ENCODE measurements around the gene KAT7. TPM values are rescaled to one million over a fixed set of nuclear protein-coding genes. Genes with fewer than 3 reads are reported as not detected.

Gene KAT7
- total and polyA plus RNA-seq, 2 experiments from 2014 or later = 31.0 to 187 TPM

DNA sequence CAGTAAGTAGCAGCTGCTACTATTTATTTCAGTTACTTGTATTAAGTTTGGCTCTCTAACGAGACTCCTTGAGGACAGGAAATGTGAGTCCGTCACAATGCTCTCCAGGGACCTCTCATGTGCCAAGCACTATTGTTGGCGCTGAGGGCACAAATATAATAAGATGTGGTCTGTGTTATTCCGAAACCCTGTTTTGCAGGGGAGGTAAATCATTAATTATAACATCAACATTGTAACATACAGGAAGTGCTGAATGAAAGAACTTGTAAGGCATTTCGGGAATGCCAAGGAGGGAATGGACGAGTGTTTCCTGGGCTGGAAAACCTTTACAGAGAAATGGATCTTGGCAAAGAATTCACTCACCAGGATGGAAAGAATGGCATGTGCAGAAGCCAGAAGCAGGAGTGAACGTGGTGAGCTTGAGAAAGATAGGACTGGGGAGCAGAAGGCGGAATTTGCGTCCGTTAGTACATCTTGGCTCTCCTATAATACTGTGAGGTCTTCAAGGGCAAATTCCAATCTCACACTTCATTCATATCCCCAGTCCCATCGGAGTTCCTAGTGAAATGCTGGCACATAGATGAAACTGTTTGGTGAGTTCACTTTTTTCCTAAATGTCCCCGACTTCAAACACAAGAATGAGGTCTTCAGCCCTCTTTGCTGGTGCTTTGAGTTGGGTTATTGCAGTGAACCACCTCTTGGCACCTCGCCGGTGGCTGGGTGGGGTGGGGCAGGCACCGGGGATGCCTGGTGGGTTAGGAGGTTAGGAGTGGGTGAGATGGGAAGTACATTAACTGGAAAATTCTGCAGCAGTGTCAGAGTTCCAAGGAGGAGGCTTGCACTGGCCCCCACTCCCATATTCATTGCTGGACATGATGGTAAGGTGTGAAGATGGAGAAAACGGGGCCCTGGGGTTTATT lies 47.9 kb downstream of the KAT7 start:
- peak overlapping the region; percentile 67; the same call in 1 of the 2 replicates for H3K27ac ChIP-seq (ENCODE audit: low read depth)
- peaks cover 8% of the 10 kb centered on the region; the same call in 1 of the 2 replicates for H4K20me1 ChIP-seq (replicated peaks; ENCODE audit: insufficient read depth)
- H3K4me3 Mint-ChIP-seq = no peak overlapping the region; the same call in 2 of the 3 replicates
- ATAC-seq (no peak), DNase-seq (ENCODE audit: low spot score) (no peak)
- H2AFZ ChIP-seq = no peak overlapping the region
- TF ChIP-seq CREB1 (CRISPR knock-in tag; IDR thresholded peaks at IDR 0.05; ENCODE audit: low read depth) (no peak), ZNF331 (CRISPR knock-in tag; IDR thresholded peaks at IDR 0.05; ENCODE audit: low read depth) (no peak), NANOG (IDR thresholded peaks at IDR 0.05; ENCODE audit: borderline replicate concordance) (no peak), STAT1 (IDR thresholded peaks at IDR 0.05; ENCODE audit: unreplicated experiment) (no peak)
- TF ChIP-seq, protein P1, sequence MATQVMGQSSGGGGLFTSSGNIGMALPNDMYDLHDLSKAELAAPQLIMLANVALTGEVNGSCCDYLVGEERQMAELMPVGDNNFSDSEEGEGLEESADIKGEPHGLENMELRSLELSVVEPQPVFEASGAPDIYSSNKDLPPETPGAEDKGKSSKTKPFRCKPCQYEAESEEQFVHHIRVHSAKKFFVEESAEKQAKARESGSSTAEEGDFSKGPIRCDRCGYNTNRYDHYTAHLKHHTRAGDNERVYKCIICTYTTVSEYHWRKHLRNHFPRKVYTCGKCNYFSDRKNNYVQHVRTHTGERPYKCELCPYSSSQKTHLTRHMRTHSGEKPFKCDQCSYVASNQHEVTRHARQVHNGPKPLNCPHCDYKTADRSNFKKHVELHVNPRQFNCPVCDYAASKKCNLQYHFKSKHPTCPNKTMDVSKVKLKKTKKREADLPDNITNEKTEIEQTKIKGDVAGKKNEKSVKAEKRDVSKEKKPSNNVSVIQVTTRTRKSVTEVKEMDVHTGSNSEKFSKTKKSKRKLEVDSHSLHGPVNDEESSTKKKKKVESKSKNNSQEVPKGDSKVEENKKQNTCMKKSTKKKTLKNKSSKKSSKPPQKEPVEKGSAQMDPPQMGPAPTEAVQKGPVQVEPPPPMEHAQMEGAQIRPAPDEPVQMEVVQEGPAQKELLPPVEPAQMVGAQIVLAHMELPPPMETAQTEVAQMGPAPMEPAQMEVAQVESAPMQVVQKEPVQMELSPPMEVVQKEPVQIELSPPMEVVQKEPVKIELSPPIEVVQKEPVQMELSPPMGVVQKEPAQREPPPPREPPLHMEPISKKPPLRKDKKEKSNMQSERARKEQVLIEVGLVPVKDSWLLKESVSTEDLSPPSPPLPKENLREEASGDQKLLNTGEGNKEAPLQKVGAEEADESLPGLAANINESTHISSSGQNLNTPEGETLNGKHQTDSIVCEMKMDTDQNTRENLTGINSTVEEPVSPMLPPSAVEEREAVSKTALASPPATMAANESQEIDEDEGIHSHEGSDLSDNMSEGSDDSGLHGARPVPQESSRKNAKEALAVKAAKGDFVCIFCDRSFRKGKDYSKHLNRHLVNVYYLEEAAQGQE (IDR thresholded peaks at IDR 0.05; ENCODE audit: unreplicated experiment) = no peak
- H3K4me1 ChIP-seq (ENCODE audit: insufficient read depth) = no peaks in the 10 kb centered on the region
- H3F3A ChIP-seq (replicated peaks; ENCODE audit: low read depth) = 0 out of 2 replicates have a peak, but pooled peaks cover 4% of the 10 kb centered on the region
- H3K27me3 ChIP-seq (ENCODE audit: insufficient read depth) = no peaks in the 10 kb centered on the region
- no peaks in the 10 kb centered on the region for H3K9me2 ChIP-seq (ENCODE audit: insufficient read depth)
- H3K4me1 Mint-ChIP-seq = peaks cover 20% of the 10 kb centered on the region
- peaks cover 10% of the 10 kb centered on the region for H3K27me3 Mint-ChIP-seq (ENCODE audit: insufficient read depth, low read depth, poor library complexity)
- H3K27ac Mint-ChIP-seq = no peak overlapping the region
- H3K9me3 Mint-ChIP-seq = no peaks in the 10 kb centered on the region
- no peak overlapping the region for H3K4me3 ChIP-seq
- H3K36me3 Mint-ChIP-seq (ENCODE audit: low read depth) = peaks cover 53% of the 10 kb centered on the region
- H3K36me3 ChIP-seq (ENCODE audit: insufficient read depth) = 0 out of 2 replicates have a peak, but pooled peaks cover 3% of the 10 kb centered on the region
- no peak overlapping the region for H3K4me2 ChIP-seq
- H3K79me2 ChIP-seq (replicated peaks; ENCODE audit: insufficient read depth) = no peaks in the 10 kb centered on the region

DNA sequence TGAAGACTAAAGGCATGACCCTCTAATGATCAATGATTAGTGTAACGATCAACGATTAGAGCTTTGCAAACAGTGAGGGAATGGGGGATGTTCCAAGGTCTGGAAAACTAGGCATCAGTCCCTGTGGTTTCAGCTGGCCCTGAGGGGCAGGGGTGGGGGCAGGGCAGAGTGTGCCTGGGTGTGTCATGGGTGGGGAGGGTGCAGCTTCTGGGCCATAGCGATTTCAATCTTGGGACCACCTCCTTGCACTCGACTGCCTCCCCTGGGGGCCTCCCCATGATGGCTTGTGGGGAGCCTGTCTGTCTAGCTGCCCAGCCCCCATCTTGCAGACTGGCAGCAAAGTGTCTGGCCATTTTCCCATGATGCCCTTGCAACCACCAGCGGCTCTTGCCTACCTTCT lies 51.0 kb downstream of the KAT7 start:
- Histone ChIP-seq H4K20me1 (replicated peaks; ENCODE audit: insufficient read depth) (peaks cover 4% of the 10 kb centered on the region; the same call in 1 of the 2 replicates), H3K4me3 (no peak overlapping the region), H3K4me1 (ENCODE audit: insufficient read depth) (no peaks in the 10 kb centered on the region), H3K9me2 (ENCODE audit: insufficient read depth) (no peaks in the 10 kb centered on the region), H3F3A (replicated peaks; ENCODE audit: low read depth) (no peaks in the 10 kb centered on the region), H2AFZ (no peak overlapping the region), H3K36me3 (ENCODE audit: insufficient read depth) (no peaks in the 10 kb centered on the region), H3K4me2 (no peak overlapping the region), H3K27ac (ENCODE audit: low read depth) (no peak overlapping the region), H3K79me2 (replicated peaks; ENCODE audit: insufficient read depth) (no peaks in the 10 kb centered on the region), H3K27me3 (ENCODE audit: insufficient read depth) (no peaks in the 10 kb centered on the region)
- Mint-ChIP-seq H3K27ac (peak overlapping the region; percentile 59; the same call in 1 of the 2 replicates), H3K4me1 (peaks cover 20% of the 10 kb centered on the region), H3K27me3 (ENCODE audit: insufficient read depth, low read depth, poor library complexity) (peaks cover 13% of the 10 kb centered on the region), H3K9me3 (no peaks in the 10 kb centered on the region), H3K4me3 (no peak overlapping the region), H3K36me3 (ENCODE audit: low read depth) (peaks cover 41% of the 10 kb centered on the region)
- no peak for DNase-seq (ENCODE audit: low spot score)
- ATAC-seq = no peak
- no peak for TF ChIP-seq EZH2 (IDR thresholded peaks at IDR 0.05; ENCODE audit: low read depth, unreplicated experiment)
- TF ChIP-seq ZNF114 (CRISPR knock-in tag; IDR thresholded peaks at IDR 0.05) = no peak
- no peak for TF ChIP-seq JUNB (IDR thresholded peaks at IDR 0.05; ENCODE audit: unreplicated experiment)
- no peak for TF ChIP-seq POLR2AphosphoS5 (IDR thresholded peaks at IDR 0.05; ENCODE audit: low read depth)
- TF ChIP-seq, protein P2, sequence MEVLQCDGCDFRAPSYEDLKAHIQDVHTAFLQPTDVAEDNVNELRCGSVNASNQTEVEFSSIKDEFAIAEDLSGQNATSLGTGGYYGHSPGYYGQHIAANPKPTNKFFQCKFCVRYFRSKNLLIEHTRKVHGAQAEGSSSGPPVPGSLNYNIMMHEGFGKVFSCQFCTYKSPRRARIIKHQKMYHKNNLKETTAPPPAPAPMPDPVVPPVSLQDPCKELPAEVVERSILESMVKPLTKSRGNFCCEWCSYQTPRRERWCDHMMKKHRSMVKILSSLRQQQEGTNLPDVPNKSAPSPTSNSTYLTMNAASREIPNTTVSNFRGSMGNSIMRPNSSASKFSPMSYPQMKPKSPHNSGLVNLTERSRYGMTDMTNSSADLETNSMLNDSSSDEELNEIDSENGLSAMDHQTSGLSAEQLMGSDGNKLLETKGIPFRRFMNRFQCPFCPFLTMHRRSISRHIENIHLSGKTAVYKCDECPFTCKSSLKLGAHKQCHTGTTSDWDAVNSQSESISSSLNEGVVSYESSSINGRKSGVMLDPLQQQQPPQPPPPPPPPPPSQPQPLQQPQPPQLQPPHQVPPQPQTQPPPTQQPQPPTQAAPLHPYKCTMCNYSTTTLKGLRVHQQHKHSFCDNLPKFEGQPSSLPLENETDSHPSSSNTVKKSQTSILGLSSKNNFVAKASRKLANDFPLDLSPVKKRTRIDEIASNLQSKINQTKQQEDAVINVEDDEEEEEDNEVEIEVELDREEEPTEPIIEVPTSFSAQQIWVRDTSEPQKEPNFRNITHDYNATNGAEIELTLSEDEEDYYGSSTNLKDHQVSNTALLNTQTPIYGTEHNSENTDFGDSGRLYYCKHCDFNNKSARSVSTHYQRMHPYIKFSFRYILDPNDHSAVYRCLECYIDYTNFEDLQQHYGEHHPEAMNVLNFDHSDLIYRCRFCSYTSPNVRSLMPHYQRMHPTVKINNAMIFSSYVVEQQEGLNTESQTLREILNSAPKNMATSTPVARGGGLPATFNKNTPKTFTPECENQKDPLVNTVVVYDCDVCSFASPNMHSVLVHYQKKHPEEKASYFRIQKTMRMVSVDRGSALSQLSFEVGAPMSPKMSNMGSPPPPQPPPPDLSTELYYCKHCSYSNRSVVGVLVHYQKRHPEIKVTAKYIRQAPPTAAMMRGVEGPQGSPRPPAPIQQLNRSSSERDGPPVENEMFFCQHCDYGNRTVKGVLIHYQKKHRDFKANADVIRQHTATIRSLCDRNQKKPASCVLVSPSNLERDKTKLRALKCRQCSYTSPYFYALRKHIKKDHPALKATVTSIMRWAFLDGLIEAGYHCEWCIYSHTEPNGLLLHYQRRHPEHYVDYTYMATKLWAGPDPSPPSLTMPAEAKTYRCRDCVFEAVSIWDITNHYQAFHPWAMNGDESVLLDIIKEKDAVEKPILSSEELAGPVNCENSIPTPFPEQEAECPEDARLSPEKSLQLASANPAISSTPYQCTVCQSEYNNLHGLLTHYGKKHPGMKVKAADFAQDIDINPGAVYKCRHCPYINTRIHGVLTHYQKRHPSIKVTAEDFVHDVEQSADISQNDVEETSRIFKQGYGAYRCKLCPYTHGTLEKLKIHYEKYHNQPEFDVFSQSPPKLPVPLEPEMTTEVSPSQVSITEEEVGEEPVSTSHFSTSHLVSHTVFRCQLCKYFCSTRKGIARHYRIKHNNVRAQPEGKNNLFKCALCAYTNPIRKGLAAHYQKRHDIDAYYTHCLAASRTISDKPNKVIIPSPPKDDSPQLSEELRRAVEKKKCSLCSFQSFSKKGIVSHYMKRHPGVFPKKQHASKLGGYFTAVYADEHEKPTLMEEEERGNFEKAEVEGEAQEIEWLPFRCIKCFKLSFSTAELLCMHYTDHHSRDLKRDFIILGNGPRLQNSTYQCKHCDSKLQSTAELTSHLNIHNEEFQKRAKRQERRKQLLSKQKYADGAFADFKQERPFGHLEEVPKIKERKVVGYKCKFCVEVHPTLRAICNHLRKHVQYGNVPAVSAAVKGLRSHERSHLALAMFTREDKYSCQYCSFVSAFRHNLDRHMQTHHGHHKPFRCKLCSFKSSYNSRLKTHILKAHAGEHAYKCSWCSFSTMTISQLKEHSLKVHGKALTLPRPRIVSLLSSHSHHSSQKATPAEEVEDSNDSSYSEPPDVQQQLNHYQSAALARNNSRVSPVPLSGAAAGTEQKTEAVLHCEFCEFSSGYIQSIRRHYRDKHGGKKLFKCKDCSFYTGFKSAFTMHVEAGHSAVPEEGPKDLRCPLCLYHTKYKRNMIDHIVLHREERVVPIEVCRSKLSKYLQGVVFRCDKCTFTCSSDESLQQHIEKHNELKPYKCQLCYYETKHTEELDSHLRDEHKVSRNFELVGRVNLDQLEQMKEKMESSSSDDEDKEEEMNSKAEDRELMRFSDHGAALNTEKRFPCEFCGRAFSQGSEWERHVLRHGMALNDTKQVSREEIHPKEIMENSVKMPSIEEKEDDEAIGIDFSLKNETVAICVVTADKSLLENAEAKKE (CRISPR knock-in tag; IDR thresholded peaks at IDR 0.05) = no peak
